ENCODE measurements around the gene SPTBN1.

The SPTBN1 gene

GRCh38 chr2:54574107-54574859 lies 118.2 kb downstream of the SPTBN1 start:
- DNase-seq (ENCODE audit: low read depth) = peak; percentile 41

DNA sequence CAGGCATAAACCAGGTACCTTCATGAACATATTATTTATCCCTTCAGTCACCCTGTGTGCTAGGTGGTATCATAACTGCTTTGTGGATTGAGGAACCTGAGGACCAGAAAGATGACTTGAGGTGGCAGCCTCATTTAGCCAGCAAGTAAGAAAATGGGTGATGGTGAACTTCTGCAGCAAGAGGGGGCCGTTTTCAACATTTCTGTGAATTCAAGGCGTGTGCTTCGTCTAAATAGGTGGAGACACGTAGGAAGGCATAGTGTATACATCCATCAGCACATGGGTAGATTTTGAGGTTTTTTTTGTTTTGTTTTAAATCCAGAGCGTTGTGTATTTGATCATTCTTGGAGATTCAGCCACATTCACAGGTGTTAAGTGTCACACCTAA lies 118.7 kb downstream of the SPTBN1 start:
- DNase-seq (ENCODE audit: low read depth) = no peak

DNA sequence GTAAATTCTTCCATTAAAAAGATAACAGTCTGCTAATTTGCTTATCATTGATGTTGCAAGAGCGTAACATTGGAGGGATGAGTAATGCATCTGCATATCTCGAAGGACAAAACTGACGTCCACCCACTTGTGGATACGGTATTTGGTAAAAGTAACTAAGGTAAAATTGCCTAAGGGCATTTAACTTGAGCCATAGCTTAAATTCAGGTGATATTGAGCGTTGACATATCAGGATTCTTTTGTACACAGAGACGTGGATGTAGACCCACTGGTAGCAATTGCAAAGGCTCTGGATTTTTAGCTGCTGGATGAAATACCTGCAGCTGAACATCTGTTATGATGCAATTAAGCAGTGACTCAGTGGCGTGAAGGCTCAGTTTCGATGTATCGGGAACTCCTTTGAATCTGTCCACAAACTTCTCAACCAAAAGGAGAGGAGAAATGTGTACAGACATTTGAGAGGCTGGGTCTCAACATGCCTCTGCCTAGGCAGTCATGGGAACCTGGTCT lies 119.3 kb downstream of the SPTBN1 start:
- DNase-seq (ENCODE audit: low read depth) = no peak

- no peak for DNase-seq (ENCODE audit: low read depth)
Measured at GRCh38 chr2:54577035-54577434, 120.9 kb downstream of the SPTBN1 start.

GRCh38 chr2:54577944-54578647 lies 122.0 kb downstream of the SPTBN1 start:
- DNase-seq (ENCODE audit: low read depth) = no peak

- no peak for DNase-seq (ENCODE audit: low read depth)
Measured at GRCh38 chr2:54578648-54579045, 122.5 kb downstream of the SPTBN1 start.

DNA sequence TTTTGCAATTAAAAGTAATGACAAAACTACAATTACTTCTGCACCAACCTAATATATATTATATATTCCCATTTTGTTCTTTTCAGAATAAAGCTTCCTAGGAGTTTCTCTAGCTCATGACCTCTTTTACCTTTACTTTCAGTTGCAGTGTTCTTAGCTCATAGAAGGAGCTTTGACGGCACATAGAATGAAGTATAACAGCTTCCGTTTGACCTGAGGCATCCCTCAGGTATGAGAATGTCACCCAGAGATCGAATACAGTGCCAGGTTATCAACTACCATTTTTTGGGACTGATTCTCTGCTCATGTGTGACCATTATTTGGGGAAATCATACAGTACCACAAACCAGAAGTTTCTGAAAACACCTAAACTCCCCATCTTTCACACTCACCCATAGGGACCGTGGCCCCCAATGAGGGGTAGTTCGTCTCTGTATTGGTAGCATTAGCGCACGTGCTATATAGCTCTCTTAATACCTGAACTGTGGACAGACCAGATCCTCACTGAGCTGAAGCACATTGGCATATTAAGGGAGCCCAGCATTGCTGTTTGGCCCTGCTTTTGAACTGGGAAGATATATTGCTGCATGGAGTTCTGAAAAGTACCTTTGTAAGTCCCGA lies 123.0 kb downstream of the SPTBN1 start:
- DNase-seq (ENCODE audit: low read depth) = no peak

GRCh38 chr2:54579682-54580620 lies 123.8 kb downstream of the SPTBN1 start:
- DNase-seq (ENCODE audit: low read depth) = no peak

- DNase-seq (ENCODE audit: low read depth) = no peak
Measured at GRCh38 chr2:54581326-54582039, 125.4 kb downstream of the SPTBN1 start.

DNA sequence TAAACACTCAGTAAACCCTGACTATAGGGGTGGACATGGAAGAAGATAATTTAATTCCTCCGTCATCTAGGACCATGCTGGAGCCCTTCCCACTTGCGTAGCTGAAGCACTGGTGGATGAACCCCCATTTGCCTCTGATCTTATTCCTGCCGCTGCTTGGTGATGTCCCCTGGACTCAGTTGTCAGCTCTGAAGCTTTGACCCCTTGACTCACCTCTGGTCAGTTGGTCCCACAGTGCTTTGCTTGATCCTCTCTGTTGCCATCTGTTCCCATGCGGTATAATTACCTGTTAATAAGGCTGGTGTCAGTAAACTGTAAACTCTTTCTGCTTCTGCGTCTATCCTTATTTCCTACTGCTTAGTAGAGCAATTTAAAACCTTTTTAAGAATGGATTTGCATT lies 126.9 kb downstream of the SPTBN1 start:
- no peak for DNase-seq (ENCODE audit: low read depth)

GRCh38 chr2:54584598-54584997 lies 128.5 kb downstream of the SPTBN1 start:
- no peak for DNase-seq (ENCODE audit: low read depth)

- DNase-seq (ENCODE audit: low read depth) = no peak
Measured at GRCh38 chr2:54585136-54585733, 129.1 kb downstream of the SPTBN1 start.

GRCh38 chr2:54586062-54586461 lies 129.9 kb downstream of the SPTBN1 start:
- DNase-seq (ENCODE audit: low read depth) = no peak

DNA sequence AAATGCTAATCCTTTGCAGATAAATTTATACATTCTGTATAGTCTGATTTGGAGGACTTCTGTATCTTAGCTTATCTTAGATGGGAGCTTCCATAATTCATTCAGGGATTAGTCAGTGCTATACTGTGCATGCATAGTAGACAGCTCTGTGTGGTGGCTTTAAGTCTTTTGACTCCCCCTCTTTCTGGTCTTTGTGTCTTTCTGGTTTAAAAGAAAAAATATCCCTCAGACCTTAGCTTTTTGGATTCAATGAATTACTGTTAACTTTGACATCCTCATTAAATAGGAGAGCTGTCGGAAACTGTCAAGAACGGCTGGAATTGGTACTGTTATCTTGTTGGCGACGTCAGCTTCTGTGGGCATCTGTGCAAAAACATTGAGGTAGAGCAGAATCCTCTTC lies 130.4 kb downstream of the SPTBN1 start:
- DNase-seq (ENCODE audit: low read depth) = no peak

GRCh38 chr2:54587171-54588016 lies 131.3 kb downstream of the SPTBN1 start:
- DNase-seq (ENCODE audit: low read depth) = no peak

DNA sequence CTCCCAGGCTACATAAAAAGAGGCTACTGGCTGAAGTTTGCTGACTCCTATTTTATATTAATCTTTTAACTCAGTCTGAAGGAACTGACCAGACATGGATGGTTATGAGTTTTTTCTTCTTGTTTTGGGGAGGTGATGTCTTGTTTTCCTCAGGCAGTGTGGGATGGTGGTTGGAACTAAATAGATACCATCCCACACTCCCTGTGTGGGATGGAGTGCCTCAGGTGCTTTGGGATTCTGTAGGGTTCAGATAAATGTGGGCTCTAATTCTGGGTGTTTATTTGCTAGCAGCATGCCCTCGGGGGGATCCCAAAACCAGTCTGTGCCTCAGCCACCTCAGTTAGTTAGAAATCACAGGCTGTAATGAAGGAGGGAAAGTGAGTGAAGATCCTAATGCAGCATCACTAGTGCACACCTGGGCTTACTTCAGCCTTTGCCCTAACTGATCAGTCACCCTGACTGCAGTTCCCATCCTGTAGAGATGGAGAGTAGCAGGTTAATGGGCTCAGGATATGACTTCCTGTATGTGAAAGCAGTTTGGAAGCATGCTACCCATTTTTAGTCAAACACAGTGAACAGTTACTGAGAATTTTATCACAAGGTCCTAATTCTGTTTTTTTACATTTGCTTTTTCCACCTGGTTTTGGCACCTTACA lies 132.2 kb downstream of the SPTBN1 start:
- no peak for DNase-seq (ENCODE audit: low read depth)

GRCh38 chr2:54589038-54589339 lies 132.9 kb downstream of the SPTBN1 start:
- no peak for DNase-seq (ENCODE audit: low read depth)

- DNase-seq (ENCODE audit: low read depth) = no peak
Measured at GRCh38 chr2:54589340-54590215, 133.5 kb downstream of the SPTBN1 start.
